Ovary (tissue), 9 donors: Measurements from ENCODE around the gene CRADD. TPM values are rescaled to one million over a fixed set of nuclear protein-coding genes. Genes with fewer than 3 reads are reported as not detected.
"Not testable (repeated sequence)": the region's sequence is repeated elsewhere in the genome, so short reads cannot be mapped to it uniquely, and the experiment has no call there.

Experiments
- DNase-seq, 5 donors: peaks; one replicate each; pipeline ENCODE4 v3.0.0-alpha.2; 2019 to 2020
- H3K27ac ChIP-seq, 2 donors: fragments of 200-600 bp; one replicate each; pipeline versions ENCODE4 v1.5.1 to v1.8.0; 2019 to 2022
- H3K27me3 ChIP-seq: fragments of 200-600 bp; one replicate; pipeline ENCODE4 v1.8.0; 2022
- H3K36me3 ChIP-seq: fragments of 200-600 bp; sonication (generic); one replicate; pipeline ENCODE4 v1.5.1; 2019
- H3K4me1 ChIP-seq: one replicate; pipeline ENCODE4 v1.8.1; 2013; ENCODE audit warnings: mild to moderate bottlenecking, moderate library complexity; ENCODE audit not compliant: insufficient read depth
- H3K4me3 ChIP-seq: fragments of 200-600 bp; sonication (generic); one replicate; pipeline ENCODE4 v1.5.1; 2017
- H3K9me3 ChIP-seq, 2 donors: fragments of 200-600 bp in 1 of 2; sonication (generic) in 1 of 2; one replicate each; pipeline versions ENCODE4 v1.5.1 to v1.8.1; 2013 to 2019; ENCODE audit warnings: mild to moderate bottlenecking in 1 of 2, moderate library complexity in 1 of 2
- CTCF ChIP-seq, 3 donors: fragments of 450-650 bp in 2 of 3; fragments of 200-600 bp in 1 of 3; IDR thresholded peaks; one replicate each; pipeline versions ENCODE4 v1.5.1 to v1.8.0; 2016 to 2022; ENCODE audit warnings: antibody characterized with exemption in 3 of 3, mild to moderate bottlenecking in 1 of 3
- EP300 ChIP-seq: sonication (generic); formaldehyde crosslinking; IDR thresholded peaks from one replicate; pipeline ENCODE4 v1.6.1; 2017; ENCODE audit warnings: antibody characterized with exemption
- POLR2A ChIP-seq: fragments of 450-650 bp; IDR thresholded peaks from one replicate; pipeline ENCODE4 v1.6.1; 2017; ENCODE audit warnings: antibody characterized with exemption, mild to moderate bottlenecking, moderate library complexity
- WGBS, 3 donors: extraction: QIAGEN DNeasy Blood & Tissue Kit in 1 of 3; methylation state at CpG; one replicate each; pipeline versions ENCODE4 v1.1.5 to v1.1.7; 2013 to 2017; 5-methylcytosine and 5-hydroxymethylcytosine counted together
- intact Hi-C, 4 donors: fragments of 100-400 bp; cut with DNase I; formaldehyde crosslinking; loops; one replicate each; pipeline versions ENCODE4 v1.11.0 to v1.15.1; 2022 to 2023
- polyA plus RNA-seq, 2 donors: library from polyadenylated mRNA; stranded (reverse); fragments of 200-250 nt in 1 of 2; fragments of 350-450 nt in 1 of 2; fragmentation: Illumina TruSeq in 1 of 2; extraction: RNeasy Lipid Tissue Mini Kit (QIAGEN cat#74804) in 1 of 2; gene quantifications; one replicate each; pipeline ENCODE4 v1.2.3, GENCODE V29; 2013 to 2014
- total RNA-seq, 7 donors: library from RNA; depleted of rRNA in 2 of 7; stranded (reverse); fragments of >200 nt in 2 of 7; fragmentation: NEBNext Ultra II Directional in 3 of 7; extraction: Animal tissue kit (Norgen Biotek cat#: 25700) in 3 of 7; gene quantifications; one replicate each; pipeline versions ENCODE4 v1.1.0 to v1.2.4, GENCODE V29; 2016 to 2023
- donor health status: DM: no; HTN: no; CAD: no; lungs with moderate emphysema.
- donor health status: DM: no; HTN: no; CAD: no.
- donor health status: Bipolar disorder and iron deficiency.
- donor health status: DM: yes; HTN: yes; CAD: no.
- donor health status: DM: no; HTN: no; CAD: no.
- donor health status: DM: yes; HTN: yes; CAD: no.

CRADD gene
- total and polyA plus RNA-seq, 9 donors = 11.4 to 67.8 (median 16.9) TPM

DNA sequence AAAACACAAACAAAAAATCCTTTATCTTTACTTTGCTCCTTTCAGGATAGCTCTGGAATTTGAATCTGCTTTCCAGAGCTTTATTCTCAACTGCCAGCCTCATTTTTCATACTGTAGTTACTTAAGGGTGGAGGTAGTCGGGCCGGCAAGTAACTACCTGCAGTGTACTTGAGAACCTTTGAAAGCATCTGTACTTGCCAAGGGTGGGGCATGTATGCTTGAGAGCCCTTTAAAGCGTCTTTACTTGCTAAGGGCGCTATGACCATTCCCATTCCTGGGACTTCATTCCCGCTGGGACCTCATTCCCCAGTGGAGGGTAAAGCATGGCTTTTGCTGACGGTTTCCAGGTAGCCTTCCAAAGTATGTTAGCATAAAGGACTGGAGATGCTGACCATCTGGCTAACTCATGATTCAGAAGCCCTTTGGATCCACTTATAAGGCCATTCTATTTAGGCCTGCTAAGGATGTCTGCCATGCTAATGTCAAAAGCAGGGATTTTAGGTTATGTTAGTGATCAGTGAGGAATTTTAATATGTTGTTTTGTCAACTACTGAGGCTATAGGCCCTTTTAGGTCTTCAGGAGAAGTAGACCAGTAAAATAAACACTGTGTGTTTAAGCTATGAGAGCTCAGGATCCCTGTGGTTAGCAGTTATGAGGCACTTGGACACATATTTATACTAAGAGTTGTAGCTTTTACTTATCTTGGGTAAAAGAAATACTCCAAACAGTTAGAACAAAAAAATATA lies 74.9 kb downstream of the CRADD start:
- Histone ChIP-seq H3K27ac (no peak overlapping the region), H3K9me3 (no peaks in the 10 kb centered on the region), H3K36me3 (no peaks in the 10 kb centered on the region), H3K4me1 (peaks cover 3% of the 10 kb centered on the region), H3K27me3 (no peaks in the 10 kb centered on the region), H3K4me3 (no peak overlapping the region)
- intact Hi-C loops = no loop called here
- WGBS, 3 donors = 84 to 95% (median 94%) methylated on average over 6 of the region's 6 CpGs
- TF ChIP-seq EP300 = no peak
- no peak for TF ChIP-seq CTCF (IDR thresholded peaks at IDR 0.05)
- no peak for TF ChIP-seq POLR2A
- DNase-seq = no peak

DNA sequence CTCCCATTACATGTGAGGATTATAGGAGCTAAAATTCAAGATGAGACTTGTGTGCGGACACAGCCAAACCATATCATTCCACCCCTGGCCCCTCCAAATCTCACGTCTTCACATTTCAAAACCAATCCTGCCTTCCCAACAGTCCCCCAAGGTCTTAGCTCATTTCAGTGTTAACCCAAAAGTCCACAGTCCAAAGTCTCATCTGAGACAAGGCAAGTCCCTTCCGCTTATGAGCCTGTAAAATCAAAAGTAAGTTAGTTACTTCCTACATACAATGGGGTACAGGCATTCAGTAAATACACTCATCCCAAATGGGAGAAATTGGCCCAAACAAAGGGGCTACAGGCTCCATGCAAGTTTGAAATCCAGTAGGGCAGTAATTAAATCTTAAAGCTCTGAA lies 76.1 kb downstream of the CRADD start:
- no peaks in the 10 kb centered on the region for H3K36me3 ChIP-seq
- no peaks in the 10 kb centered on the region for H3K9me3 ChIP-seq
- TF ChIP-seq POLR2A (no peak), EP300 (no peak), CTCF (IDR thresholded peaks at IDR 0.05) (no peak)
- no peaks in the 10 kb centered on the region for H3K27me3 ChIP-seq
- no peak overlapping the region for H3K27ac ChIP-seq
- intact Hi-C loops = no loop called here
- no peak for DNase-seq
- no peak overlapping the region for H3K4me3 ChIP-seq
- 94 to 98% (median 97%) methylated on average over 3 of the region's 3 CpGs for WGBS, 3 donors
- peaks cover 2% of the 10 kb centered on the region for H3K4me1 ChIP-seq

GRCh38 chr12:93753838-93754429 lies 76.8 kb downstream of the CRADD start:
- WGBS, 3 donors = 96 to 100% (median 98%) methylated on average over 3 of the region's 3 CpGs
- Histone ChIP-seq H3K4me1 (peaks cover 2% of the 10 kb centered on the region), H3K4me3 (no peak overlapping the region), H3K9me3 (no peaks in the 10 kb centered on the region), H3K27ac (no peak overlapping the region), H3K36me3 (no peaks in the 10 kb centered on the region), H3K27me3 (no peaks in the 10 kb centered on the region)
- no peak for TF ChIP-seq EP300
- no peak for TF ChIP-seq POLR2A
- no peak for TF ChIP-seq CTCF (IDR thresholded peaks at IDR 0.05)
- intact Hi-C loops = no loop called here
- DNase-seq = no peak

DNA sequence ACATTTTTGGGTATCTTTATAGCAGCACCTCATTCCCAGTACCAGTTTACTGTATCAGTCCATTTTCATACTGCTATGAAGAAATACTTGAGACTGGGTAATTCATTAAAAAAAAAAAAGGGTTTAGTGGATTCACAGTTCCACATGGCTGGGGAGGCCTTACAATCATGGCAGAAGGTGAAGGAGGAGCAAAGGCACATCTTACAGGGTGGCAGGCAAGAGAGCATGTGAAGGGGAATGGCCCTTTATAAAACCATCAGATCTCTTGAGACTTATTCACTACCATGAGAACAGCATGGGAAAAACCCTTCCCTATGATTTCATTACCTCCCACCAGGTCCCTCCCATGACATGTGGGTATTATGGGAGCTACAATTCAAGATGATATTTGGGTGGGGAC lies 77.7 kb downstream of the CRADD start:
- H3K4me3 ChIP-seq, intact Hi-C loops, H3K36me3 ChIP-seq, H3K27ac ChIP-seq, H3K9me3 ChIP-seq, H3K4me1 ChIP-seq, DNase-seq, H3K27me3 ChIP-seq: not testable (repeated sequence)

DNA sequence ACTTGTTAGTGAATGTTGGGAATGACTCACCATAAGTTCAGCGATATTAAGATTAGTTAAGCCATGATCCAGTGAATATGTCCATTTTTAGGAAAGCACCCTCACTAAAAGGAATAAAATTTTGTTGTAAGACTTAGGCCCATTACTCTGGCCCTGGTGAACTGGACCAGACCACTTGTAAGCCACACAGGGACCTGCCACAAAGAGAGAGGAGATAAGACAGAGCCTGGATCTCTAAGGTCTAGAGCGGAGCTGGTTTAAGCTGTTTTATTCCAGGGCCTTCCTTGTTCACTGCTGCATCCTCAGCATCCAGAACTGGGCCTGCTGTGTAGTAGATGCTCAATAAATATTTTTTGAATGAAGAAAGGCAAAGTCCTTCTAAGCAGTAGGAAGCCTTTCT lies 79.1 kb downstream of the CRADD start:
- H3K4me3 ChIP-seq = no peak overlapping the region

More for the DNA sequence above, 79.1 kb downstream of the CRADD start:
- 96 to 100% (median 97%) methylated on average over 2 of the region's 2 CpGs for WGBS, 3 donors
- TF ChIP-seq POLR2A = no peak
- no peak for TF ChIP-seq CTCF (IDR thresholded peaks at IDR 0.05)
- no peak for TF ChIP-seq EP300
- H3K4me1 ChIP-seq = peaks cover 4% of the 10 kb centered on the region
- no peak overlapping the region for H3K27ac ChIP-seq
- DNase-seq = no peak
- no peaks in the 10 kb centered on the region for H3K9me3 ChIP-seq
- no peaks in the 10 kb centered on the region for H3K27me3 ChIP-seq
- intact Hi-C loops = no loop called here
- H3K36me3 ChIP-seq = no peaks in the 10 kb centered on the region
